ENCODE data around the gene COL2A1.

COL2A1 gene

GRCh38 chr12:48029491-48030172 lies 25.4 kb upstream of the COL2A1 start:
- DNase-seq: no peak

DNA sequence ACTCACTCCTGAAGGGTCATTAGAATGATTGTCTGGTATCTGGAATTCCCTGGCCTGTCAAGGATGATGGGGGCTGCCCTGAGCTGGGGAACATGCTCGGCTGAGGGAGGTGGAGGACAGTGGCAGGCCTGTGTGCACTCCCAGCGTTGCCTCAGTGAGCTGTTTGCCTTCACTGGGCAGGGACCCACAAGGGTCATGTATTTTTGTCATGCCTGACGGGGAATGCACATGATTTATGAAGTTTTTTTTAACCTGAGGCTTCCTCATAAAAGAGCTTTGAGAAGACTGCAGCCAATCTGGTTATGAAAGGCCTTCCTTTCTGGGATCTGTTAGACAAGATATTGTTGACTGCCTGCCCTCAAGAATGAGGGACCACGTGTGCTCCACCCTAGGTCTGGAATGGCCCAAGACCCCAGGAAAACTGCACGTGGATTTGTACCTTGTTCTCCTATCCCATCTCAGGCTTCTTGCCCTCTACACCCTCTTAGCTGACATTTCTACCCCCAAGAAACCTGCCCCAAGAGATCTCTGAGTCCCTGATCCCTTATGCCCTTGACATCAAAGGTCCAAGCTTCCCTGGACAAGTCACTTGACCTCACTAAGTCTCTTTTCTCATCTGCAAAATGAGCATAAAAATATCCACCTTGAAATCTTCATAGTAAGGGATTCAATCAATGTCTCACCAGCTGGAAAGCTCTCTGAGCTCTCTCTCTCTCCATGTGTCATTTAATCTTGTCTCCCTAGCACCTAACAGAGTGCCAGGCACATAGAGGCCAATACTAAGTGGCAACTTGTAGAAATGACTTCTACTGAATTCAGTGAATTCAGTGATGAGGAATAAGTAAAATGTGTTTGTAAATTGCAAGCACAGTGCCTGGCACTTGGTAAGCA lies 24.5 kb upstream of the COL2A1 start:
- DNase-seq: no peak

DNA sequence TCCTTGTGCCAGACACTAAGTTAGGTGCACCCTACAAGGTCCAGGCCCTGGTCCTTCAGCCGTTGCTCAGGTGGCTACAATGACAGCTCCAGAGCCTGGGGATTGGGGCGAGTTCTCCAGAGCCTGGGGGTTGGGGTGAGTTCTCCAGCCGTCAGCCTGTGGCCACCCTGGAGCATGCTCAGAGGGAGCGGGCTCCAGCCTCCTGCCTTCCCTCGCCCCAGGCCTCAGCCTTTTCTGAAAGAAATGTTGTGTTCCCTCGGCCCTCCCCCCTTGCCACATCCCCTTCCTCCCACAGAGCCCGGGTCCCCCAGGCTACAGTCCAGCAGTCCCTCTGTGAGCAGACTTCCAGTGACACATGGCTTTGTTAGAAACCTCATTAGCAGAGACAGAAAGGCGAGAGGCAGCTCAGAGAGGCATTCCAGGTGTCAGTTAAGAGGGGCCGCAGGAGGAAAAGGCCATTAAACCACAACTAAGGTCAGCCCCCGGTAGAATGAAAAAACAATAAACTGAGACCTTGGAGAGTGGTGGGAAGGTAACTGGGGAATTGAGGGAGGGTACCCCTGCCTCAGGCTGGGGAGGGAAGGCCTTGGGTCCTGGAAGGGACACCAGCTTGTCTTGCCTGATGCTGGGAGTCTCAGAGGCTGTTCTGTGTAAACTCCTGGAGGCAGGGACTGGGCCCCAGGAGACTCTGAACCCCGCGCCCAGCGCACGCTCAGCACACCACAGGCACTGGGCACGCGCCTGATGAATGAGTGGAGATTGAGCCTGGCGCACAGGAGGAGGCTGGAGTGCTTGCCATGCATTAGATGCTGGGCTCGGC lies 23.1 kb upstream of the COL2A1 start:
- no peak for DNase-seq

GRCh38 chr12:48026060-48026827 lies 22.0 kb upstream of the COL2A1 start:
- DNase-seq: no peak

GRCh38 chr12:48025281-48025680 lies 21.0 kb upstream of the COL2A1 start:
- DNase-seq: no peak

GRCh38 chr12:48024735-48025134 lies 20.5 kb upstream of the COL2A1 start:
- DNase-seq: no peak

DNA sequence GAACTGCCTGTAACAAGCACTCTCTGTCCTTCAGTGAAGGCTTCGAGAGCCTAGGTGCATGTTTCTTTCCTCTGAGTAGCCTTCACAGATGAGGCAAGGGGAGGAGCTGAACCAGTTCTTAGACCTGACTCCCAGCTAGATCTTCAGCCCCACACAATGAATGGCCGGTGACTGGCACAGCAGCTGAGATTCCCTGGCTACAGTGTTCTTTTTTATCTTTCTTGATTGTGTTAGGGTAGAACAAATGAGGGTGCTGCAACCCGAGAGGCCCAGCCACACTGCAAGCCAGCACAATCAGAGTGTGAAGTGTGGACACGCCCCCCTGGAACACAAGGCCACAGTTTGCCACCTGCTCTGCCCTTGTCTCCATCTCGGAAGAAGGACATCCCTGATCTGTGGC lies 19.1 kb upstream of the COL2A1 start:
- DNase-seq: no peak

- DNase-seq: no peak
Measured at GRCh38 chr12:48022676-48023385, 18.6 kb upstream of the COL2A1 start.

DNA sequence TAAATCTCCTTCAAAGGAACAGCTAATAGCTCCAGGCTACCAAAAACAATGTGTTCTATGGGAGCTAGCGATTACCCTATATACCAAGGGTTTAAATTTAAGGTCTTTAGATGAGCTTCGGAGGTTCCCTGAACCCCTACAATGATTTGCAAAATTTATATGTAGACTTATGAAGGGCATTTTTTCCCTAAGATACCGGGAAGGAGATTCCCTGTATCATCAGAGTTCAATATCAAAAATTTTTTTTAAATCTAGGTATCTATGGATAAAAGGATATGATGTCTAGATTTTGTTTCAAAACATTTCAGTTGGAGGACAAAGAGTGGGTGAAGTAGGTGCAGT lies 17.9 kb upstream of the COL2A1 start:
- DNase-seq: no peak

DNA sequence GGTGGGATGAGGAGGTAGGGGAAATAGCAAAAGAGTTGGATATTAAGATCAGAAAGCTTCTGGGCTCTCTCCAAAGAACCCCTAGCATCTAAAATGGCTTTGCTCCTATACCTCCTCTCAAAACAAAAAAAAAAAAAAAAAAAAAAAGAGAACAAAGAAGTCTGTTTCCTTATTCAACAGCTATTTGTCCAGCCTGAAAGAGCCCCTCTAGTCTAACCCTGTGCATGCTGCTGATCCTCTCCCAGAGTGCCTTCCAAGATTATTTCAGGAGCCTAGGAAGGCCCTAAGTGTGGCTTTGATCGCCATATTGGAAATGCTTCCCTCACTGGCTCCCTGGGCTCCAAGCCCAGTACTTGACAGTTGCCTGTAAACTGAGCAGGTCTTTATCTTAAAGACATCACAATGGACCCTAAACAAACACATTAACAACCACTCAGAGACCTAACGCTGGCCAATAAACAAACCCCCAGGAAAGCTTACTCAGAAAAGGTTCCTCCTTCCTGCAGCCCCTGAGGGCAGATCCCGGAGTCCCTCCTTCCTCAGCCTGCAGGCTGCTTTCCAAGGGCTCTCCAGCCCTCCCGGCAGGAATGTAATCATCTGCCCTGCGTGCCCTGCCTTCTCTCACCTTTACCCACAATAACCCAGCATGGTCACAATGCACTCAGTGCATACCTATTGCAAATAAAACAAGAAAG lies 17.4 kb upstream of the COL2A1 start:
- no peak for DNase-seq

- DNase-seq: no peak
Measured at GRCh38 chr12:48019639-48020265, 15.5 kb upstream of the COL2A1 start.

- DNase-seq: no peak
Measured at GRCh38 chr12:48018618-48018995, 14.3 kb upstream of the COL2A1 start.

- no peak for DNase-seq
Measured at GRCh38 chr12:48017921-48018617, 13.8 kb upstream of the COL2A1 start.

GRCh38 chr12:48017496-48017895 lies 13.2 kb upstream of the COL2A1 start:
- DNase-seq: no peak

GRCh38 chr12:48016373-48017020 lies 12.2 kb upstream of the COL2A1 start:
- no peak for DNase-seq

DNA sequence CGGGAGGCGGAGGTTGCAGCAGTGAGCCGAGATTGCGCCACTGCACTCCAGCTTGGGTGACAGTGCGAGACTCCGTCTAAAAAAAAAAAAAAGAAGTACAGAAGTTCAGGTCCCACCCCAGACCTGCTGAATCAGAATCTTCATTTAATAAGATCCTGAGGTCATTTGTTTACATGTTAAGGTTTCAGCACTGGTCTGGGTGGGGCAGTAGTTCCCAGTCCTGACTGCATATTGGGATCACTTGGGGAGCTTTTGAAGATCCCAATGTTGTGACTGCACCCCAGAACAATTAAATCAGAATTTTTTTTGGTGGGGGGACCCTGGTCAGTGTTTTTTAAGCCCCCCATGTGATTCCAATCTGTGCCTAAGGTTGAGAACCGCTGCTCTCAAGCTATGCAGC lies 11.7 kb upstream of the COL2A1 start:
- no peak for DNase-seq

DNA sequence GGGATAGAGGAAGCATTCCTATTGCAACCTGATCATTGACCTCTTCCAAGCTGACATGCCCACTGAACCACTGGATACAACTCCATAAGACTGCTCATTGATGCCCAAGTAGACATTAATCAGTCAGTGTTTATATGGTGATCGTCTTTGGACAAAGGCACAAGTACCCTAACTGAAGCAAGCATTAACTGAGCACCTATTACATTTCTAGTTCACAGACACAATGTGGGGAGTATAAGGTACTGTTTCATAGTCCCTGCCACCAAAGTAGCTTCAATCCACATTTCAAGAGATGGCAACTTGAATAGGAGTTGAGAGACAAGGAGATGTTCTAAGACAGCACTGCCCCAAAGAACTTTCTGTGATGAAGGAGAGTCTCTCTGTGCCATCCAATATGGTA lies 10.9 kb upstream of the COL2A1 start:
- DNase-seq: no peak

DNA sequence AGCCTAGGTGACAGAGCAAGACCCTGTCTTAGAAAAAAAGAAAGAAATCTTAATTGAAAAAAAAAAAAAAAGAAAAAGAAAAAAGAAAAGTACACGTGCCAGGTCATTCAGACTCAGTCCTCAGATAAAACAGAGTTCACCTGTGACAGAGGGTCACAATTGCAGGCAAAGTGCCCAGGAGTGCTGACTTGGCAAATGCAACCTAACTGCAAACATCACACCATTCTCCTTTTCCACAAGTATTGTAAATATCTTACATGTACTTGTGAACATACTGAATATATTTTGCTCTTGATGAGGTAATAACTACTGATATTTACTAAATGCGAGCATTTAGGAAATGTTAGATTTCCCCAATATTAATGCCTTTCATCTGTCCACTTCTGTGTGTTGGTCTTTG lies 9.0 kb upstream of the COL2A1 start:
- DNase-seq: no peak

- no peak for DNase-seq
Measured at GRCh38 chr12:48012070-48012469, 7.8 kb upstream of the COL2A1 start.

All from NCI-H345 (cell line).